Stimulated activated CD4-positive, alpha-beta T cell treated with anti-CD3 and anti-CD28 coated beads, Interleukin-12 subunit alpha, Interleukin-12 subunit beta, amount 100 ng/mL, for 4 hours (primary cell): ENCODE data around the gene SHTN1.

ENCODE experiments used
- DNase-seq: peaks from one replicate; pipeline ENCODE4 v3.0.0-alpha.2; 2020

Gene SHTN1

DNA sequence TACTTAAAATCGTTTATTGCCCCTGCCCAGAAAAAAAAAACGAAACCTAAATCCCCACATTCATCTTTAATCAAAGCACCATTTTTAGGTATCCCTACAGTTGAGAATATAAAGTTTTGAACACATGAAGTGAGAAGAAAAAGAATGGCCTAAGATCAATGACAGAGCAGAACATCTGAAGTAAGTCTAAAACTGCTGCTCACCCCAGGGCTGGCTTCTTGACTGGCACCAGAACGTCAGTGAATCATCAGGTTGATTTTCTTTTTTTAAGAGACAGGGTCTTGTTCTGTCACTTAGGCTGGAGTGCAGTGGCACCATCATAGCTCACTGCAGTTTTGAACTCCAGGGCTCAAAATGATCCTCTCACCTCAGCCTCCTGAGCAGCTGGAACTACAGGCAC is 24.9 kb downstream of the SHTN1 start:
- no peak for DNase-seq

DNA sequence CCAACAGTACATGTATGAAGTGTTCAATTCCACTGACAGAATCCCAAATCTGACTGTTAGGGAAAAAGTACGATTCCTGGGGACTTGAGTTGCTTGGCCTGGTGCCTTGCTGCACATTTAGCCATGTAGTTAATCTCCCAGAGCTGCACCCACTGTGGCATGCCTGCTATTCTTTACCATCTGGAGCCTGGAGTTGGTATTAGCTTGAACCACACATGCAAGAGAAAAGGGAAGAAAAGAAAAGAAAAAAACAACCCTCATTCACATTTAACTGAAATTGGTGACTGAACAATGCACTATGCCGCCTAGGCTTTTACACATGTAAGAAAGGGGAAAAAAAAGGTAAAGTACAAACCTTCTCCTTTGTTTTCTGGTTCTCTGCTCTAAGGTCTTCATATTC is 26.1 kb downstream of the SHTN1 start:
- DNase-seq = no peak

DNA sequence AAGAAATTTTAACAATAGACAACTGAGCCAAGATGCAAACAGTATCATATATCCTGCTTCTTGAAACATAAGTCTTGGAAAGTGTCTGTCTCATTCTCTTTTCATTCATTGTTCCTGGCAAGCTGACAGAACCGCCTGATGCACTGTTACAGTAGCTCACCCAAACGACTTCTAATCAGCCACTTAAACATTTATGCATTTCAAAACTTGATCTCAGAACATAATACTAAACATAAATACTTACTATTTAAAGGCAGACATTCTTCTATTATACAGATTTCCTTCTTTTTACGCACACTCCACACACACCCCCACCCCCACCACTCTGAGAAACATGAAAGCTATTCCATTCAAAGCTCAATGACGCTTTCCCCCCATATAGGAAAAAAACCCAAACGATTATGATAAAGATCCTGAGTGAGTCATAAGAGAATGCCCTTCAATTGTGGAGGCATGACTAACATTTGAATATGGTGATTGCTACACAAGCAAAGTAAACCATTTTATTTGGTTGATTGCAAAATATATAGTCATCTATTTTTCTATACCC is 30.5 kb downstream of the SHTN1 start:
- DNase-seq = no peak

DNA sequence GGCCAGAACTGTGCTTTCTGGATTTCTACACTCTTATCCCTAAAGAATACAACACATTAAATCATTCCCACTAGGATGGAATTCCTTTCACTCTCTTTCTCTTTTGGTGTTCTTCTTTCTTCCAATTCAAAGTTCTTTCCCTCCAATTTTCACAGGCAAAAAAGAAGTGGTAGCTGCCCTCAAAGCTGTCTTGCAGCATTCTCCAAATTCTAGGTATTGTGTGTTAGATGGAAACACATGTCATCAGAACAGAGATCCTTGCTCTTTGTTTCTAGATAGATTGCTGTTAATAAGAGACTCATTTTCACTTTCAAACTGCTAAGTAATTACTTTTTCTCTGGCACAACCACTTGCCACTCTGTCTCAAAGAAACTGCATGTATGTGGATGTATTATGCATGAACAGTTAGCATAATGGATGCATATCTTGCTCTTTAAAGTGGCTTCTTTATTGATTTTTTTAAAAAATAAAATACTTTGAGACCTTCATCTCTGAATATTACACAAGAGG is 31.0 kb downstream of the SHTN1 start:
- DNase-seq = no peak

DNA sequence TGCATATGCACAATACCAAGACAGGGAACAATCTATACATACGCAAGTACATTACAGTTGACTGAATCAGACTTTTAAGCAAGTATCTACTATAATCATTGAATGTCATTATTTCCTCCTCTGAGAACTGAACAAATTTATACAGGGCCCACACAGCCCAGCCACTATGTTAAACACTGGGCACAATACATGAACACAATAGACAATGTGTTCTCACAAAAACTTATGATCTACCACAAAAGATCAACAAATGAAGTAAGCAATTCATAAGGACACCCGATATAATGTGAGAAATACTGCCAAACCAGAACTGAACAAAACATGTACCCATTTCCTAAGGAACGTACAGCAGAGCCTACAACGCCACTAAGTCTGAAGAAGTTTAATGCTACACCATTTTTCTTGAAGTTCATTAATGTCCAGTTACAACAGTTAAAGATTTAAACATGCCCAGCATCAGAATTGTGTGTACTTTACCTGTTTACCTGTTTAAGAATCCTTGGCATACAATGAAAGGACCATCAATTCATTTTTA is 31.5 kb downstream of the SHTN1 start:
- no peak for DNase-seq

DNA sequence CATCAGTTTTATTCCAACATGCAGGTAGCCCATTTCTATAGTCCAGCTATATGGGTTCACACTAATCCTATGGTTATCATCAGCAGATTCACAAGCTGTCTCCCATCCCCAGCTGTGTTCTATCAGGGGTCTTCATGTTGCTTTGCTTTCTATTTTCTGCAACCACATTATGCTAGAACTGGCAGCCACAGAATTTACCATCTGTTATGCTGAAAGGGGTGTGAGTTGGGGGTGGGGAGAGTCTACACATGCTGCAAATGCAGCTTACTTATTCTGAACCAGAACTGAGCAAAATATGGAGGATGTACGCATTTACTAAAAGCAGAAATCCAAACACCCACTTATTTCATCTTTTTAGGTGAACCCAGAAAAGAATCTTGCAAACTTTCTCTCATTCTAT is 32.9 kb downstream of the SHTN1 start:
- no peak for DNase-seq

DNA sequence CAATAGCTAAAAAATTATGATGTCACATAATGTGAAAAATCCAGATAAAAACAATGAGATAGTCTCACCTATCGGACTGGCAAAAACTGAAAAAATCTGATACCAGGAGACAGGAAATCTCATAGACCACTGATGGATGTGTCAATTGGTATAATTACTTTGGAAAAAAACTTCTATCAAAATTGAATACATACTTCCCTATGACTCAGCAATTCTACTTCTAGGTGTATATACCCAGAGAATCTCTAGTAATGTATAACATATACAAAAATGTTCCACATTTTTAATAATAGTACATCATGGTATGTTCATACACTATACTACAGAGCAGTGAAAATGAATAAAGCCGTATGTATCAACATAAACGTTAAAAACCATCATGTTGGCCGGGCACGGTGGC is 34.9 kb downstream of the SHTN1 start:
- no peak for DNase-seq

DNA sequence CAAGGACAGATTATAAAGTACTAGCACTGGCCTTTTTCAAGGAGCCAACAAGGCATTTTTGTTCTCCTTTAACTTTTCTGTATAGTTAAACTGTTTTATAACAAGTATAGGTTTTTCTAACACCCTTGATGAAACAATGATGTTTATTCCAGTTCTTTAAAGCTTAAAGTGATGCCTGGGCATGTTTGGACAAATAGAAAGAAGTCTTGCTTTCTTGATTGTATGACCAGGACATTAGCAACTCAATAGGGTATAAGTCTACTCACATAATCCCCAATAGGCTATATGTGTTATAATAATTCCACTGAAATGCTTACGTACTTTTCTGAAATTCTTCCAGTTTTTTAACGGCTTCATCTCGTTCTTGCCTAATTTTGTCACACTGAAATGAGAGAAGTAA is 36.7 kb downstream of the SHTN1 start:
- no peak for DNase-seq

DNA sequence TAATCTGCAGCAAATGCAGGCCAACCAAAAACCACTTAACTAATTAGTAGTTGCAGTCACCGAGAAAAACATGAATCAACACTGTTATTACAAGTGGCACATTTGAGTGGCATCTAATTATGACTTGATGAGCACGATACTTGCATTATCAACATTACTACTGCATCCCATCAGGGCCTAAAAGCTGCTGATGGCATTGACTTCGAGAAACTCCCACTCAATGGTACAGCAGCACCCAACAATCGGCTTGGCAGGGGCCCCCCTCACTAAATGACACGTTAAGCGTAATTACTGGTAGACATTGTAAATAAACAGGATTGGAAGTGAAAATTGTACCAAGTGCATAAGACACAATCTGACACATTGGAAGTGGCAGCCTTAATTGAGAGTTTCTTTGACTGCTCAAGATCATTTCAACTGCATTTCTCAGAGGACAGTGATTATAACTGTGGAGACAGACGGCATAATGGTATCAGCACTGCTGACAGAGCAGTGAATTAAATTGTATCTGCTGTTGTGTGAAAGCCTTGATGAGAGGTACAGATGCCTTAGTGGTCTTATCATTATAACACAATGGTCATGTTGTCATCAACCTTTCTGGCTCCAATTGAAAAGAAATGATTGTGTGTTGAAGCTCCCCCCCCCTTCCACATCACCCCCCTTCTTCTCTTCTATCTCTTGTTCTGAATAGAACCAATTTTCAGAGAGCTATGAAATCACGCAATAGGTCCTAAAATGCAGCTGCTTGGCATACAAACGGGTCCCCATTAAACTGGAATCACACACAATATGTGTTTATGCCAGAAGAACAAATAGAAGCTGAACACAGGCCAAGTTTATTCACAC is 43.4 kb downstream of the SHTN1 start:
- no peak for DNase-seq

DNA sequence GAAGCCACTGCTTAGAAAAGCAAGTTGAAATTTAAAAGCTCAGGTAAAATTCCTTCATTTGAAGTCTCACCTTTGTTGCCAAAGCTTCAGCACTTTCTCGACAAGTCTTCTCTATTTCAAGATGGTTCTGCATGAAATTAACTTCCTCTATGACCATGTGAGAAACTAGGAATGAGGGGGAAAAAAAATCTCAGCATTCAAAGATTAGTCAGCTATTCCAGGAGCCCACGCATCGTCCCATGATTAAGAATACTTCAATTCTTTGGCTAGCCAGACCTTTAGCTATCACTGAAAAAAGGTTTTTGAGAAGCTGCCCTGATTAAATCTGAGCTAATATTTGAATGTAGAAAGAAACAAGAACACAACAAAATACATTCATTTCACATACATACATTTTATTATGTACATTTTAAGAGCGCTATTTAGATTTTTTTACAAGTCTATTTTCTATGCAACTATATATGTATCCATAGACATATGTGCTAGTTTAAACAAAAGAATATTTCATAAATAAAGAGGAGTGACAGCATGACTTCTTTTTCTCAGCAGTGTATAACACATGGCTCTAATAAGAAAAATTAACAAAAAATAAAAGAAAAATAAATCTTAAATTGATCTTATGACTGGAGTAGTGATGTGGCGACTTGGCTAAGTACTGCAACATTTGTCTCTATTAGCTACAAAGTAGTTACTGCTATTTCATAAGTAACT is 44.8 kb downstream of the SHTN1 start:
- no peak for DNase-seq

DNA sequence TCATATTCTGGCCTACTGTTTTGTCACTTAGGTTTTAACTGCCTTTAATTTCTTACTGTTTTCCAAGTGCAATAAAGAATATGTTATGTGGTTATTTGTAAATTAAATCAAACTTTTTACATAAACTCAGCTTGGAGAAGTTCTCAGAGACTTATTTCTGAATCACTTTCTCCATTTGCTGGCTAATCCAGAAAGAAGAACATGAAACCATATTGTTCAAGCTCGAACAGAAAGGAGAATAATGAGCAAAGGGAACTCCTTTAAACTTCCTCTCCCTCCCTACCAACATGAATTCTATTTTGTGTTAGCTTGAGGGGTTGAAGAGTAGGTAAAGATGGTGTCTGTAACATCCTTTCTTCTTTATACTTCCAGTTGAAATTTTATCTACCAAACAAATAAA is 52.3 kb downstream of the SHTN1 start:
- no peak for DNase-seq

DNA sequence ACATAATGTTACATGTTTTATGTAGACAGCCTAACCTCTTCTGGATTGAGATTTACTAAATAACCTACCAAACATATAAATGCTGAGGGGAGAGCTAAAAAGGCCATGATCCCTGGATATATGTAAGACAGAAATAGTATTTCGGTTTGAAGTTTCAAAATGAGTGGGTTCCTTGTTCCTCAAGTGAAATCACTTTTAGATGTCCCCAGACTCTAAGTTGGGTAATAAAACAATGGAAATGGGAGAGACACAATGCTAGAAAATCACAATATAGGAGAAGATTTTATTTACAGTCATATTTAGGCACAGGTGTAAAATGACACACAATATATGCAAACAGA is 56.5 kb downstream of the SHTN1 start:
- no peak for DNase-seq

DNA sequence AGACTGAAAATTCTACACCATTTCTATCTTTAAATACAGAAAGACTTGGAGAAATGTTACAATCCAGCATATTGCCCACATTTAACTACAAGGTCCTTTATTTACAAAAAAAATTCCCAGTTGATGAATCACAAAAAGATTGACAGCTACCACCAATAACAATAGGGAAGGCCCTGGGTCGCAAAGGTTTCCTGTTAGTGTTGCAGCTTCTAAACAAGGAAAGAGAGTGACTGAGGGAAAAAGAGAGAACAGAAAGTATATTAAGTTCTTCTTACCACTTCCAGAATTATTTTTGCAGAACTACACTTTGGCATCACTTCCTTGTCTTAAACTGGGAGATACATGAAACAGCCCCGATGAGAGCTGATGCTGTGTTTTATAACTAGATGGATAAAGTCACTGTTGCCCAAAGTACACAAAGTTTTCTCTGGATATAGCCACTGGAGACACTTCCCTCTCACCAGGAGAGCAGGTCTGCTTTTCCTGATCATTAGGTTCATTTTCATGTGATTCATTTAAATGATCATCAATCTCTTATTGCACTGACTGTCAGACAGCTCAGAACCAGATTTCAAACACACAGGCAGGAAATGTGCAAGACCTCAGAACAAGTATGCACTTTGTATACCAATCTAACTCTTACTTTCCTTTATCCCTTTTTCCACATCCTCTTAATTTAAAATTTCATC is 57.0 kb downstream of the SHTN1 start:
- DNase-seq = no peak

DNA sequence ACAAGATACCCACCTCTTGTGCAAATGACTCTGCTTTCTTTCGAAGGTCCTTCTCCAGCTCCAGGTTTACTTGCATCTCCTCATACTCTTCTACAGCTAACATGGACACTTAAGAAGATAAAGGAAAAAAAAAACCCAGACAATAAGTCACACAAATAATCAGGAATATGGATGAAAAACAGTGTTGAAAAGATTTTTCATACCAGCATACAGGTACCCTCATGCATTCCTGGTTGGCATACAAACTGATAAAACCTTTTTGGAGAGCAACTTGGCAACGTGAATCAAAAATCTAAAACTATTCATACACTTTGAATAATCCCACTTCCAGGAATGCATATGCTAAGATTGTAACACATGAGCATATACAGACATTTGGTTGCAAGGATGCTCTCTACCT is 60.1 kb downstream of the SHTN1 start:
- no peak for DNase-seq

DNA sequence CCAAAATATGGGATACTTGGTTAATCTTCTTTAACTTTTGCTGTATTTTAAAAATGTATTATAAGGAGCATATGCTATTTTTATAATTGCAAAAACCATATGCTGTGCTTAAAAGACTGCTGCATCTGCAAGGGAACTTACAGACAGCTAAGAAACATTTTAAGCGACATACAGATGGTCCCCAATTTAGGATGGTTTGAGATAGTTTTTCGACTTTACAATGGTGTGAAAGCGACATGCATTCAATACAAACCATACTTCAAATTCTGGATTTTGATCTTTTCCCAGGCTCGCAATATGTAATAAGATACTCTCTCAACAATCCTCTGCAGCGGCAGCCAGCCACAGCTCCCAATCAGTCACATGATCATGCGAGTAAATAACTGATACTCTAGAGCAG is 73.2 kb downstream of the SHTN1 start:
- no peak for DNase-seq

DNA sequence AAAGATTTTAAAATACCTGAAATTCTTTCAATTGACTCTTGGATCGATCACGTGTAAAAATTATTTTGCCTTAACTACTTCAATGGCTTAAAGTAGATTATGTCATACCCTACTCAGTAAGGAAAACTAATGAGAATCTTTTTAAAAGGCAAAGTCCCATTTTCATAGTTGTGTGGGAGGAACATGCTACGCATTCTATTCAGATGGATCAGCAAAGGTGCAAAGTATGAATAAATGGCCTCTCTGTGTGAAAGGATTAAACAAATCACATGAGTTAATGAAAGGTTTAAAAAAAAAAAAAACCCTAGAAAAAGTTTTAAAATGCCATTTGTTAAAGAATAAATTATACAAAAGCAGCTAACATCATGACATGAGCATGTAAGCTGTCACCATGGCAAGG is 78.6 kb downstream of the SHTN1 start:
- DNase-seq = no peak

DNA sequence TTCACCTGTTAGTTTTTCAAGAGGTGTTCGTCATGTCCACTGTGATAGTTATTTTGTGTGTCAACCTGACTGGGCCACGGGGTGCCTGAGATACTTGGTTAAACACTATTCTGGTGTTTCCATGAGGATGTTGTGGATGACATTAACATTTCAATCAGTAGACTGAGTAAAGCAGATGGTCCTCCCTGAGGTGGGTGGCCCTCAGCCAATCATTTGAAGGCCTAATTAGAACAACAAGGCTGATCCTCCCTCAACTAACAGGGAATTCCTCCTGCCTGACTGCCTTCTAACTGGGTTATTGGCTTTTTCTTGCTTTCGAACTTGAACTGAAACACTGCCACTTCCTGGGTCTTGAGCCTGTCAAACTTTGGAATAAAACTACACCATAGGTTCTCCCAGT is 79.9 kb downstream of the SHTN1 start:
- DNase-seq = no peak

DNA sequence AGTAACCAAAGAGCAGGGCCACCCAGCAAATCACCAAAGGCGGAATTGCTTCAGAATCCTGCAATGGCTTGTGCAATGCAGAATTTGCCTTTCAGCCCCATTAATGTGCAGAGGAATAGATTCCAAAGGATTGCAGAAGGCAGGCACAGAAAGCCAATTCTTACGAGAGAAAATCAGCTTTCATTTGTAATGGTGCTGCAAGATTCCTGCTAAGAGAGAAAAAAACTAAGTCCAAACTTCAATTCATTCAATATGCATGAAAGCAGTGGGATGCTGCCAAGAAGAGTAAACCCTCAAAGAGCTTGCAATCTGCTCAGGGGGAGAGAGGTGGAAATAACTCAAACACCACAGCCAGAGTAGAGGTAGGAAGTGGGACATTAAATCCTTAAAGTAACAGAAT is 85.3 kb downstream of the SHTN1 start:
- no peak for DNase-seq

DNA sequence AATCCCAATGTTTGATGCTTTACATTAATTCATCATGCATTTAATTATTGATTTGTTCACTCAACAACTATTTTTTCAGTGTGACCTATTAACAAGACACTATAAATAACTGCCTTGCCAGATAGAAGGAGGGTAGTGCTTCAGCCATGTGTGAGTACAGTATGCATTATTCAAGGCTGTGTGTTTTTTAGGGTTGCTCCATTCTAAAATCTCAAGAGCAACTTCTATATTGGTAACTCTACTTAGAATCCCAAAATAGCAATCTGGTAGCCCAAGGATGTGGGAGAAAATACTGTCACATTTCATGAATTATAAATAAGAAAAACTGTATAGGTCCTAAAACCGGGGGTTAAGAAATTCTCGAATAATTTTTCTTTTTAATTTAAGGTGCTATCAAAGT is 85.8 kb downstream of the SHTN1 start:
- DNase-seq = no peak

DNA sequence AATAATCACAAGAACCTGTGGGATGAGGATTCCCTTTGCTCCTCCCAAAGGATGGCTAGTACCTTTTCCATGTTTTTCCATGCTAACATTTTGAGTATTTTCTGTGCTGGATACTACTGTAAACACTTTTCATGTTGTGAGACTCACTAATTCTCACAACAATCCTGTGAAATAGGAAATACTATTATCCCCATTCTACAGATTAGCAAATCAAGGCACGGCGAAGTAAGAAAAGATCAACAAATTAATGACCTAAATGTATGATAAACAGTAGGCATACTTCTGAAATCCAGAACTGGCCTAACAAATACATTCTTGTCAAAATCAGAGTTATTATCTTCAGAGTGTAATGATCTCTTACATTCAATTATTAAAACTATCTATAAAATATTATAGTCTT is 86.4 kb downstream of the SHTN1 start:
- DNase-seq = no peak

DNA sequence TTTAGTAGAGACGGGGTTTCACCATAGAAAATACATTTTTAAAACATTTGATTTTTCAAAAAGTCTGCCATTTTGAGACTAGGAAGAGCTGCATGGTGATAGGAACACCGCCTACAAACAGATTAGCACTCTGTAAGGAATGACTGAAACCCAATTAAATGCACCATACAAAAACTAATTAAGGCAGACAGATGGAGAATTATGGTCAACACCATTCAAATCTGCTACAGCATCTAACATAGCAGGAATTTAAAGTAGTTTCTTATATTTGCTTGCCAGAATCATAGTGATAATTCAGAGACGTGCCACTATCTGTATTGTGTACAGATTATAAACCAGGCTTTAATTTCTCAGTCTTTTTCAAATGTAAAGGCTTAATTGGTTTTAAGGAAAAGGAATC is 87.5 kb downstream of the SHTN1 start:
- no peak for DNase-seq

DNA sequence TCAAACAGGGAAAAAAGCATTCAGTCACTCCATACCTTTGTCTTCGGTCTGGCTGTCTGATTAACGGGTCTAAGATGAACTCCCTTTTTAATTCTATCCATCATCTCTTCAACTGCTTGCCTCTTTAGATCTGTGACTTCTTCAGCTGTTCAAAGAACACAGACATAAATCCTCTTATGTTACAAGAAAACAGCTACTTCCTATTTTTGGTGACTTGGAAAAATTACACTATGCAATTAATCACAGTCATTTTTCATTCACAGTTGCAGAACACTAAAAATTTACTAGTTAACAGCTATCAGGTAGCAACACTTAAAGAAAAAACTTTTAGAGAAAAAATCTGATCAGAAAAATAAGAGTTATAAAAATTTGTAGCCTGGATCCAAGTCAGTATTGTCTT is 89.6 kb downstream of the SHTN1 start:
- no peak for DNase-seq

DNA sequence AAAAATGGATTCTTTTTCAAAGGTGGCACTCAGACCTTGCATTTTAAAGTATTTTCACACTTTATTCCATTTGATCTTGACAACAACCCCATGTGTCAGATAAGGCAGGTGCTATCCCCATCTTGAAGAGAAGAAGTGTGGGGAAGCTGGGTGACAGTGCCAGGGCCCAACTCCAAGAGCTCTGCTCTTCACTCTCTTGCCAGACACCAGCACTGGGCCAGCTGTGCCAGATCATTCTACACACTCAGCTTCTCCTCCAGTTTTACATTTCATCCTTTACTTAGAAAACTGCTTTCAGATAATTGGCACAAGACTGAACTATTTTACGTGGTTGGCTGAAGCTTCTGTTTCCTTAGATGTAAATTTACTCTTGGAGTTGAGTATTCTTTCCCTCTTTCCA is 91.3 kb downstream of the SHTN1 start:
- no peak for DNase-seq
